Chondrocyte (in vitro differentiated cells): ENCODE data around the gene PDK2. TPM values are rescaled to one million over a fixed set of nuclear protein-coding genes. Genes with fewer than 3 reads are reported as not detected.
A peak's percentile ranks its signal among the peaks of the same experiment; 100 is the strongest.

Experiments used
- DNase-seq: peaks from one replicate; pipeline ENCODE4 v3.0.0; 2021; ENCODE audit warnings: mixed read lengths, low spot score
- H3K27ac Mint-ChIP-seq: one replicate; pipeline ENCODE4 v1.8.0; 2021; ENCODE audit warnings: mild to moderate bottlenecking, moderate library complexity, mixed read lengths; ENCODE audit not compliant: unreplicated experiment
- H3K27me3 Mint-ChIP-seq: 2 replicates; pipeline ENCODE4 v1.8.0; 2021; ENCODE audit warnings: low read depth, mixed read lengths
- H3K36me3 Mint-ChIP-seq: 2 replicates; pipeline ENCODE4 v1.8.0; 2021; ENCODE audit warnings: low read depth, mixed read lengths
- H3K4me1 Mint-ChIP-seq: 2 replicates; pipeline ENCODE4 v1.8.0; 2021; ENCODE audit warnings: low read depth, mild to moderate bottlenecking, mixed read lengths
- H3K4me3 Mint-ChIP-seq: one replicate; pipeline ENCODE4 v1.8.0; 2021; ENCODE audit warnings: mild to moderate bottlenecking, moderate library complexity, mixed read lengths; ENCODE audit not compliant: unreplicated experiment
- H3K9me3 Mint-ChIP-seq: 2 replicates; pipeline ENCODE4 v1.8.0; 2021; ENCODE audit warnings: low read depth, mixed read lengths
- CTCF ChIP-seq: fragments of 200-600 bp; sonication (generic); IDR thresholded peaks from 2 replicates; pipeline ENCODE4 v1.5.0; 2021; ENCODE audit warnings: antibody characterized with exemption, mild to moderate bottlenecking, moderate library complexity
- total RNA-seq: library from RNA; stranded (reverse); gene quantifications from 3 replicates; pipeline ENCODE4 v1.2.1, GENCODE V29; 2021

Gene PDK2
- total RNA-seq, 1 donor from 2014 or later, result 31.1 TPM

GRCh38 chr17:50127697-50128361 is 32.7 kb downstream of the PDK2 start:
- Mint-ChIP-seq H3K27ac (no peak overlapping the region), H3K36me3 (no peaks in the 10 kb centered on the region), H3K4me3 (peak overlapping the region; percentile 10), H3K4me1 (peaks cover 36% of the 10 kb centered on the region), H3K27me3 (no peaks in the 10 kb centered on the region), H3K9me3 (no peaks in the 10 kb centered on the region)
- no peak for DNase-seq
- TF ChIP-seq CTCF, result no peak

- DNase-seq, result peak; percentile 86
- Mint-ChIP-seq H3K4me3 (peak overlapping the region; percentile 97), H3K27ac (peak overlapping the region; percentile 86), H3K36me3 (no peaks in the 10 kb centered on the region), H3K9me3 (no peaks in the 10 kb centered on the region), H3K4me1 (peaks cover 44% of the 10 kb centered on the region), H3K27me3 (no peaks in the 10 kb centered on the region)
- TF ChIP-seq CTCF, result no peak
Observed at GRCh38 chr17:50128441-50129352, 33.5 kb downstream of the PDK2 start.

- TF ChIP-seq CTCF, result no peak
- H3K9me3 Mint-ChIP-seq, result no peaks in the 10 kb centered on the region
- peak; percentile 83 for DNase-seq
- H3K27me3 Mint-ChIP-seq, result no peaks in the 10 kb centered on the region
- peaks cover 46% of the 10 kb centered on the region for H3K4me1 Mint-ChIP-seq
- no peaks in the 10 kb centered on the region for H3K36me3 Mint-ChIP-seq
- no peak overlapping the region for H3K27ac Mint-ChIP-seq
- peak overlapping the region; percentile 97 for H3K4me3 Mint-ChIP-seq
Observed at GRCh38 chr17:50129353-50129727, 34.2 kb downstream of the PDK2 start.

- Mint-ChIP-seq H3K9me3 (no peaks in the 10 kb centered on the region), H3K36me3 (no peaks in the 10 kb centered on the region), H3K27me3 (no peaks in the 10 kb centered on the region), H3K4me3 (peak within 1 kb of the TSS; percentile 97), H3K4me1 (peaks cover 50% of the 10 kb centered on the region), H3K27ac (peak within 1 kb of the TSS; percentile 45)
- peak; percentile 88 for DNase-seq
- TF ChIP-seq CTCF, result peak; percentile 29
Observed at GRCh38 chr17:50129728-50130558, 34.8 kb downstream of the PDK2 start, which contains the start of gene SAMD14. SAMD14 (minus strand) TSS chr17:50130160; CDS start chr17:50124959, 5,201 bp downstream.
